Hematopoietic multipotent progenitor cell treated with erythropoietin and hydrocortisone succinate and interleukin-3 and kit ligand, for 6 days (in vitro differentiated cells): ENCODE data around the gene AMBRA1.
"Not testable (repeated sequence)": the region's sequence is repeated elsewhere in the genome, so short reads cannot be mapped to it uniquely, and the experiment has no call there.

ENCODE experiments used
- DNase-seq: peaks from one replicate; pipeline ENCODE4 v3.0.0-alpha.2; 2015

AMBRA1 gene

DNA sequence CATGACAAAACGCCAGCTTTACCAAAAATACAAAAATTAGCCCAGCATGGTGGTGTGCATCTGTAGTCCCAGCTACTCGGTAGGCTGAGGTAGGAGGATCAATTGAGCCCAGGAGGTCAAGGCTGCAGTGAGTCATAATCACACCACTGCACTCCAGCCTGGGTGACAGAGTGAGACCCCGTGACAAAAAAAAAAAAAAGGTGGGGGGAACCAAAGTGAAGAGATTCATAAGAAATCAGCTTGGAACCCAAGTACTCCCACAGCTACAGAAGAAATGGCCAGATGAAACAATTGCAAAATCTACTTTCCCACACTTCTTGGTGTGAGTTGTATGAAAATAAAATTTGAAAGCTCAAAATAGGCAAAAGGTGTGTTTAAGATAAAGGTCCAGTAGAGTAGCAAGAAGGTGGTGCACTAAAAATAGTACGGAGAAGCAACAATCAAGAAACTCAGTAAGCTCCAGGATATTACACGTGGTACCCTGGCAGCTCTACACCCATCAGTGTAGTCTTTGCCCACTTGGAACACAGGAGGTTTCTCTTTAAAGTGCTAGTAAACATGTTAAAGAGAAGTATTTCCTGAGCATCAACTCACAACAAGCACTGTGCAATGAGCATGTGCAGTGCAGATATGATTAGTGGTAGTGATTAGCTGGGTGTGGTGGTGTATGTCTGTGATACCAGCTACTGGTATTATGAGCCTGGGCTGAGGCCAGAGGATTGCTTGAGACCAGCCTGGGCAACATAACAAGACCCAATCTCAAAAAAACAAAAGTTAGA is 17.9 kb upstream of the AMBRA1 start:
- peak; percentile 96 for DNase-seq

DNA sequence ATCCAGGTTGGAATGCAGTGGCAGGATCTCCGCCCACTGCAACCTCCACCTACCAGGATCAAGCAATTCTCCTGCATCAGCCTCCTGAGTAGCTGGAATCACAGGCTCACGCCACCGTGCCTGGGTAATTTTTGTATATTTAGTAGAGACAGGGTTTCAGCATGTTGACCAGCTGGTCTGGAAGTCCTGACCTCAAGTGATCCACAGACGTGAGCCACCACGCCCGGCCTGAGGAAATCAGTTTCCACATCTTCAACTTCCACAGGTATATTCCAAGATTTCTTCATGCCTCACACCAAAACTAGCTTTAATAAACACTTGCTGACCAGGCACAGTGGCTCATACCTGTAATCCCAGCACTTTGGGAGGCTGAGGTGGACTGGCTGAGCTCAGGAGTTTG is 15.6 kb upstream of the AMBRA1 start:
- DNase-seq = no peak

DNA sequence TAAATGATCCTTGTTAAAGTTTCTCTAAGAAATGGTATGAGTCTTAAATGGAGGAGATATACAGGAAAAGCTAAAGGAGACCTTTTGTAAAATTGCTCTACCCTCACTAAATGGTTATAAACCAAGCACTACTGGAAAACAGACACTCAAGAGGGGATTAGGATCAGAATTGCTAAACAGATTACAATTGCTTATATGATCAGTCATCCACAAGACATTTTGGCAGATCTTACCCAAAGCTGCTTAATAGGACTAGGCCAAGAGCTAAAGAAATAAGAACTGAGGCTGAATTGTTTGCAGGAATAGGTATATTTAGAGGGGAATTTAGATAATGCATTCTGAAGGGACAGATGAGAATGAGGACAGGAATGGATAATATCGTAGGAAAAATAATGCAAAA is 13.7 kb upstream of the AMBRA1 start:
- DNase-seq = no peak

DNA sequence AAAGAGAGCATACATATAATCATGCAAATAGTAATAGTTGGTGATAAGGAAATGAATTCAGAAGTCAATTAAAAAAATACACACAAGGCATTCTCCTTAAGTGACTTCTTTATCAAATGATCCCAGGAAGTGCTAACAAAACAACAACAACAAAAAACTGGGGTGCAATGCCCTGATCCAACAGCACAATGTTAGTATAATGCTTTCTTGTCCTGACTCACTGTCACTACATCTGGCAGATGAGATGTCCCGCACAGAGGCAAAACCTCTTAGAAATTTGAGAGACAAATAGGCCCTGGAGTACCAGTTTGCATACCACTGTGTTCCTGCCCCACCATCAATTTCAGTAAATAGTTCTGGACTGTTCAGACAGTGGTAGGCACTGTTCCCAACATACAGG is 11.0 kb upstream of the AMBRA1 start:
- DNase-seq = no peak

DNA sequence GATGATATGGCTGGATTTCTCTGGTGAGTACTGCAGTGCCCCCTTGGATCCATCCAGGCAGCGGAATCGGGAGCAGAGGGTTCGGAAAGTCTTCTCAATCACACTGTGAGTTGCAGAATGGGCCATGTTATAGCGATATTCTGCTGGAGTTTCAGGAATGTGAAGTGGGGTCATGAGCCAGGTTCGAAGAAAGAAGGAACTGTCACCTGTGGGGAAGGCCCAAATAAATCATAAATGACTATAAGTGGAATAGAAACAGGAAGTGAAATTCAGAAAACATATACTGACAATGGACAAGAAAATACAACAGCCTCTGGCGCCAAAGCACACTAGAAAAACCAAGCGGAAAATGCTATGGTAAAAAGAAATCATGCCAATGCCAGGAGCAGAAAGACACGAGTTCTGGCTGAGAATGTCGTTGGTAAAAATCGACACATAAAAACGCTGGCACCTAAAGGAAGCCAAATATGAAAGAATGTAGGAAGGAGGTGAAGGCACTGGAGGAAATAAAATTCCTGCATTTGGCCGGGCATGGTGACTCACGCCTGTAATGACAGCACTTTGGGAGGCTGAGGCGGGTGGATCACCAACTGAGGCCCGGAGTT is 10.0 kb upstream of the AMBRA1 start:
- DNase-seq = no peak

DNA sequence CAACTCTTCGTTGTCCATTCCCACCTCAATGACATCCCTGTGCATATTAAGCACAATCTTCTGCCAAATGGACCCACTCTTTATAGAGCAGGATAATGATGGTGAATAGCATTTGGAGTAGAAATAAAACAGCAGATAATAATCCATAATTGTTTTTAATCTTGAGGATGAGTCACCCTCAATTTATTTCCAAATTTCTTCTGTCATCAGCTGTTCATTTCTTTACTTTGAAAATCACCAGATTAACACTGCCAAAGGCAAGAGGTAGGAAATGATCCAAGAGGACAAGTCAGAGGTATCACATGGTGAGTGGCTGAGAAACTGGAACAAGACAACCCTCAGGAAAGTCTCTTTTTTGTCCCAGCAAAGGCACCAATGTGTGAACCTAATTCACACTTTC is 7.3 kb upstream of the AMBRA1 start:
- no peak for DNase-seq

DNA sequence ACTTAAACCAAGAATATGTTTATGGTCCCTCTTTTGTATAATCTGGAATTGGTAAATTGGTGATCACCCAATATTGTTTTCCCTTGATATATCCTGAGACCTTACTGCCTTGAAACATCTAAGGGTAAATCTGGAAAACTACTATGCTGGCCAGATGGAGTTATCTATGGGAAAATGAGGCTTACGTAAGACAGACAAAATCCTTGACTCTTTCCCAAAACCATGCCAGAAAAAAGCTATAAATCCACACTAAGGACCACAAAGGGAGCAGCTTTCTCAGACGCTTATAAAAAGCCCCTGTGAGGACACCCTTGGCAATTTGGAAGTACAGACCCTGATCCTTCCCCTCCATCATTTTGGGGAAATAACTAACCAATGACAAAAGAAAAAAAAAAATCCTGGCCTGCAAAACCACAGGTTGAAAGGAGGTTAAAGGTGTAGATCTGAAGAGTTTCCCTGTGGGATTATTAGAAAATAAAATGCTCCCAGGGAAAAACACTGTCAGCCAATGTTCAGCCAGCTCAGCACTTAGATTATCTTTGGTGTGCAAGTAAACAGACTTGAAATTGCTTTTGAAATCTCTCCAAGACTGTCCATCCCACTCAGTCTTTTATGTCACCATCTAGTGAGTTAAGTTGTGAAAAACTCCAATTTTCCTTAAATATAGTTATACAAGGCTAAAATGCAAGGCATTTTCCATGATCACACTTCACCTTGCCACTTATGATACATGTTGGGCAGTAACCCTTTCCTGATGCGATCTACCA is 6.6 kb upstream of the AMBRA1 start:
- DNase-seq = no peak

DNA sequence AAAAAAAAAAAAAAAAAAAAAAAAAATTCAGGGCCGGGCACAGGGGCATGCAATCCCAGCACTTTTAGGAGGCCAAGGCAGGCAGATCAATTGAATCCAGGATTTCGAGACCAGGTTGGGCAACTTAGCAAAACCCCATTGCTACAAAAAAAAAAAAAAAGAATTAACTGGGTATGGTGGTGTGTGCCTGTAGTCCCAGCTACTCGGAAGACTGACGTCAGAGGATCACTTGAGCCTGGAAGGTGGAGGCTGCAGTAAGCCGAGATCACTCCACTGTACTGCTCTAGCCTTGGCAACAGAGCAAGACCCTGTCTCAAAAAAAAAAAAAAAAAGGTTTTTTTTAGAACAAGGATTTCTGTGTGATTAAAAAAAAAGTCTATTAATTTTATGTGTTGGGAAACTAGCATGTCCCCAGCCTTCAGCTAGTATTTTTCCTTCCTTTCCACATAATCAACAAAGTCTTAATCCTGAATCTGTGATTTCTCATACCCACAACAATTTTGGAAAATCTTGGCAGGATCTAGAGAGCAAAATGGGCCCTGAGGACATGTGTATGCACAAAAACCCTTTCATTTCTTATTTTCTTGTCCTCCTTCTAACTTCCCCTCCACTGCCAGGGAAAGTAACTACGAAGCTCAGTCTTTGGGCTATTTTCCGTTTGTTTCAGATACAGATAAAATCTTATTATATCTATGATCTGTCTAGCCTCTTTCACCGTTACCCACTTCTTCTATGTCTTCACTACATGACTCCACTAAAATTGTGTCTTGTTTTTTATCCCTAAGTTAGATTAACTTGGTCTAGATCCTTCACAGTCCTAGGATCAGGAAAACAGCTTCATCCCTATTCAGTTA is 5.7 kb upstream of the AMBRA1 start:
- peak; percentile 63 for DNase-seq

DNA sequence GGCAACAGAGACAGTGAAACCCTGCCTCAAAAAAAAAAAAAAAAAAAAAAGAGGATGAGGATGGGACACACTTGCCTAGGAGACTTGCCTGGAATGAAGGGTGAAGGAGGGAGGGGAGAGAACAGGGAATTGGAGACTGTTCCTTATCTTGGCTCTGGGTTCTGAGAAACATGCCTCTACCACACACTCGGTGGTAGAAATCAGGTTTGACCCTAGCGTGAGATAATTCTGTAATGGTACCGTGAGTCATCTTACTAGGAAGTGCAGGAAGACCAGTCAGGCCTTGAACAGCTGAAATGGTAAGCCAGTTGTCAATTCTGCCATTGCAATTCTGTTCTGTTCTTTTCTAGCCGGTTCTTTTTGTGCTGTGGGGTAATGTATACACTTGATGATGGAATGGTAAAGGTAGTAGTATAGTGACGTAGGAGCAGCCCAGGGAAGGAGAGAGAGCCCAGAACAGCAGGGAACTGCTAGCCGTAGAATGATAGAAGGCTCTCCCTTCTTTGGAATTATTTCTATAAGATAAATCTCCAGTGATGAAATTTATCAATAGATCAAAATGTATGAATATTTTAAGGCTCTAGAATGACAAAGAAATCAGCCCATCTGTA is 3.9 kb upstream of the AMBRA1 start:
- peak; percentile 81 for DNase-seq

DNA sequence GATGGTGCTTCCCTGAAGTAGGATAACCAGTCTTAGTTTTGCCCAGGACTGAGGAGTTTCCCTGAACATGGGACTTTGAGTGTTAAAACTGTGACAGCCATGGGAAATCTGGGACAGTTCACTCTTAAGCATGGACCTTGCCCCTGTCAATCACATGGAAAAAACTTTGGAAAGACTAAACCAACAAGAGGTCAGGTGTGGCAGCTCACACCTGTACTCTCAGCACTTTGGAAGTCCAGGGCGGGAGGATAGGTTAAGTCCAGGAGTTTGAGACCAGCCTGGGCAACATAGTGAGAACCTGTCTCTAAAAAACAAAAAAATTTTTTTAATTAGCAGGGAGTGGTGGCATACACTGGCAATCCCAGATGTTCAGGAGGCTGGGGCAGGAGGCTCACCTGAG is 3.3 kb upstream of the AMBRA1 start:
- no peak for DNase-seq

DNA sequence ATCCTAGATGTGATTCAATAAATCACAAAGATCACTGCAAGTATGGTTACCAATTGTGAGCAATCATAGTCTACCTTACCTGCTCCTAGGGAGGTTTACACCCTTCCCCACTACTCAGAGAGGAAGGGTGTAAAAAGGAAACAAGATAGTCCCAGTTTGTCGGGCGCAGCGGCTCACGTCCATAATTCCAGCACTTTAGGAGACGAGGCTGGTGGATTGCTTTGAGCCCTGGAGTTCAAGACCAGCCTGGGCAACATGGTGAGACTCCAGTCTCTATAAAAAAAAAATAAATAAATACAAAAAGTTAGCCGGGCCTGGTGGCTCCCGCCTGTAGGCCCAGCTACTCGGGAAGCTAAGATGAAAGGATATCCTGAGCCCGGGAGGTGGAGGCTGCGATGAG is 962 bp upstream of the AMBRA1 start:
- no peak for DNase-seq

DNA sequence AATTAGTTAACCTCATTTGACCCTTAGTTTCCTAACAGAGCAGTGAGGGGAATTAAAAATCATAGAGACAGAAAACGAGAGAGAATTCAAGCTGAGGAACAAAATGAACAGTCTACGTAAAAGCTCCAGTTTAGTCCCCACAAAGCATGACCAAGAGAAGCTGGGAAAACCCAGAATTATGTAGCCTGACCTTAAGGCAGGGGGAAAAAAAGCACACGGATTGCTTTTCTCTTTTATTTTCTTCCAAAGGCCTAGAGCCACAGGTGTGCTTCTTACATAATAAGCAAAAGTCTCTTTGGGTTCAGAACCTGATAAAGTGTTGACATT is 514 bp upstream of the AMBRA1 start:
- no peak for DNase-seq

DNA sequence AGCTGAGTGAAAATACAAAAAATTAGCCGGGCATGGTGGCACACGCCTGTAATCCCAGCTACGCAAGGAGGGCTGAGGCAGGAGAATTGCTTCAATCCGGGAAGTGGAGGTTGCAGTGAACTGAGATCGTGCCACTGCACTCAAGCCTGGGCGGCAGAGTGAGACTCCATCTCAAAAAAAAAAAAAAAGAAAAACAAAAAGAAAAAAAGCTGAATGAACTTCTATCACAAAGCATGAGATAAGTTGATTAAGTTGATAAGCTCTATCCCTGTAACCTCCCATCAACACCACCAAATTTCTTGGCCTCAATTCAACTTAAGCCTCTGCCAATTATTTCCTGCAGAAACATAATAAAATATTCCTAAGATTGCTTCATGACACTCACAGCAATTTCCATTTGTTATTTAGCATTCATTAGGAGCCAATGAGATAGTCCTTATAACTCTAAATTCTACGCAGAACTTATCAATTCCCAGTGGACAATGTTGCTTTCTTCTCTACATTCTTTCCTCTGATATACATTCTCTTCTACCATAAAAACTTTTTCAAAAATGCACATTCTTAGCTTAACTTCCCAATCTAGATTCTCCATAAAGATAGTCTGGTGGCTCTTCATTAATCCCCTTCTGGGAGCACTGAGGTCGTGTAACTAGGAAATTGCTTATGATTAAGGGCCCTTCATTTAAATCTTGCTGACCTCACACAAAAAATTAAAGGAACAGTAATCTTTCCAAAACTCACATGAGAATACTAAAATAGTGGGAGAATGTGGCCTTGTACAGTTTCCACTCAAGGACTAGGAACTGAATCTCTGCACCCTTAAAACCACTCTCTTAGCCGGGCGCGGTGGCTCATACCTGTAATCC is 2.9 kb downstream of the AMBRA1 start:
- no peak for DNase-seq

DNA sequence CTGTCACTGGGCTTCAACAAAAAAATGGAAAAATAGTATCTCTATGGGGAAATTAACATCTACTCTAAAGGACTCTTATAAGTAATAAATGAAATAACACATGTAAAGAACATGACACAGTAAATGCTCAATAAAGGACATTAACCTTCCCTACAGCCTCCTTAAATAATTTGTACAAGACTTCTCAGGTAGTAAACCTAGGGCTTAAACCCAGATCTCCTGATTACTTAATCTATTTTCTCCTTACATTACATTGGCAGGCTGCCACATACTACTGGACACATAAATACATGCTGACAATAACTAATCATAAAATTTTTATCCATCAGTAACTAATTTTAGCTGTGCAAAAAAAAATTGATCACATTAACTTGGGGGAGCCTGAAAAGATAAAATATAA is 4.9 kb downstream of the AMBRA1 start:
- DNase-seq = peak; percentile 41

DNA sequence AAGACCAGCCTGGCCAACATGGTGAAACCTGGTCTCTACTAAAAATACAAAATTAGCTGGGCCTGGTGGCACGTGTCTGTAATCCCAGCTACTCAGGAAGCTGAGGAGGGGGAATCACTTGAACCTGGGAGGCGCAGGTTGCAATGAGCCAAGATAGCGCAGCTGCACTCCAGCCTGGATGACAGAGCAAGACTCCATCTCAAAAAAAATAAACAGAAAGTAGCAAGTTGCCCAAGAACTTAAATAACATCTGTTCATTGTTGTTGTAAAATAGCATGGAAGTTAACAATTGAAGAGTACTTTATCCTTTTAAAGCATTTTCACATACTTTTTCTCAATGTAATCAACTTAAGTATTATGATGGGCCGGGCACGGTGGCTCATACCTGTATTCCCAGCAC is 5.7 kb downstream of the AMBRA1 start:
- no peak for DNase-seq

DNA sequence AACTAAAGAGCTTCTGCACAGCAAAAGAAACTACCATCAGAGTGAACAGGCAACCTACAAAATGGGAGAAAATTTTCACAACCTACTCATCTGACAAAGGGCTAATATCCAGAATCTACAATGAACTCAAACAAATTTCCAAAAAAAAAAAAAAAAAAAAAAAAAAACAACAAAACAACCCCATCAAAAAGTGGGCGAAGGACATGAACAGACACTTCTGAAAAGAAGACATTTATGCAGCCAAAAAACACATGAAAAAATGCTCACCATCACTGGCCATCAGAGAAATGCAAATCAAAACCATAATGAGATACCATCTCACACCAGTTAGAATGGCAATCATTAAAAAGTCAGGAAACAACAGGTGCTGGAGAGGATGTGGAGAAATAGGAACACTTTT is 10.3 kb downstream of the AMBRA1 start:
- not testable (repeated sequence) for DNase-seq

DNA sequence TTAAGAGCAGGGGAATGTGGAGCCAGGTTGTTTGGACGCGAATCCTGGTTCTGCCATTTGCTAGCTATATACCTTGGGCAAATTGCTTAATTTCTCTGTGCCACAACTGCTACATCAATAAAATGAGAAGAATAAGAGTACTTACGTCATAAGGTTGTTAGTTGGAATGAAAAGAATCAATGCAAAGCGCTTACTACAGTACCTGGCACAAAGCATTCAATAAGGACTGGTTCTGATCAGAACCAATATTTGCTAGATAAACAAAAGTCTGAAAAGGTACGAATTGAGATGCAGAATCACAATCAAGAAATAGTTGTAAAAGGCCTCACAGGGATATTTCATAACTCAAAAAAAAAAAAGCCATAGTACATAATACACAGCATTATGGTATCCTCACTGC is 11.2 kb downstream of the AMBRA1 start:
- no peak for DNase-seq

DNA sequence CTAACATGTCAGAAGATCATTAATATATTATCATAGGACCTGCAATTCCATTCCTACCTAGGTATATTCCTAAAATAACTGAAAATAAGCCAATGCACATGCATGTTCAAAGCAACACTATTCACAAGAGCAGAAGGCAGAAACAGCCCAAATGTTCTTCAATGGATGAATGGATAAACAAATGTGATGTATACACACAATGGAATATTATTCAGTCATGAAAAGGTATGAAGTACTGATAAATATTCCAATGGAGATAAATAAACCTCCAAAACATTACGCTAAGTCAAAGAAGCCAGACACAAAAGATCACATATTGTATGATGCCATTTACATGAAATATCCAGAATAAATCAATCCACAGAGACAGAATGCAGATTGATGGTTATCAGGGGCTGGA is 16.8 kb downstream of the AMBRA1 start:
- no peak for DNase-seq

DNA sequence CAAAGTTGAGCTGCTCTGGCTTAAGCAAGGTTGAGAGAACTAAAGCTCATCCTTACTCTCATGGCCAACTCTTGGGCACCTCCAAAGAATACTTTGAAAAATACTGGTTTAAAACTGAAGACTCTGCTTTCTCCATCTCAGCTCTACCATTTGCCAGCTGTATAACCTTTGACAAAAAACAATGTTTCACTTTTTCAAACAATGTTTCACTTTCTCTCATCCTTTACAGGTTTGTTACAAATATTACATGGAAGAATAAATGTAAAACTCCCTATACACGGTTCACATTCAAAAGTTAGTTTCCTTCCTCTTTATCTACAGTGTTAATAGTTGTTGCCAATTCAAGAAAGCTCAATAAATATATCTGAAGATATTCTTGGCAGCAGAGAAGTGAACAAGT is 19.2 kb downstream of the AMBRA1 start:
- DNase-seq = no peak

DNA sequence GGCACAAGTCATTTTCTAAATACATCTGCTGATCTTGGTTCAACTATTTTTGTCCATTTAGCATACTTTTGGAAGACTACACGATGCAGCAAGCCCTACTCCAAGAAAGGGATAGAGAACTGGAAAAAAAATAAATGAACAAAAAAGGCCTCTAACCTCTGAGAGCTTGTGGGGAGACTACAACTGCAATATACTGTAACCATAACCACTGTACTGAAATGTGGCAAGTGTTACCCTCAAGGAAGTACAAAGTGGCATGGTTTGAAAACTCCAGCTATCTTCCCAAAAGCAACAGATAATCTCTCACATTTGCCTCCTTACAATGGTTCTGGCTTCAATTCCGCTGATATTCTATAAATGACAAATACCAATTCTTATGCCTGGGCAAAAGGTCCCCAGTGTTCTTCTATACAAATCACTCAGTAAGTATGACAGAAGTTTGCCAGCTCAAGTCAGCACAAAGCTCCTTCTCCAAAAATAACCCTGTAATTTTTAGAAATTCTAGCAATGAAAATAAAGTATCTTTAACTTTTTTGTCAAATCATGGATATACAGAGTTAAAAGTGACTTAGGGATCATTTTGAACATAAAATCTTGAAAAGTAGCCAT is 22.9 kb downstream of the AMBRA1 start:
- DNase-seq = no peak

DNA sequence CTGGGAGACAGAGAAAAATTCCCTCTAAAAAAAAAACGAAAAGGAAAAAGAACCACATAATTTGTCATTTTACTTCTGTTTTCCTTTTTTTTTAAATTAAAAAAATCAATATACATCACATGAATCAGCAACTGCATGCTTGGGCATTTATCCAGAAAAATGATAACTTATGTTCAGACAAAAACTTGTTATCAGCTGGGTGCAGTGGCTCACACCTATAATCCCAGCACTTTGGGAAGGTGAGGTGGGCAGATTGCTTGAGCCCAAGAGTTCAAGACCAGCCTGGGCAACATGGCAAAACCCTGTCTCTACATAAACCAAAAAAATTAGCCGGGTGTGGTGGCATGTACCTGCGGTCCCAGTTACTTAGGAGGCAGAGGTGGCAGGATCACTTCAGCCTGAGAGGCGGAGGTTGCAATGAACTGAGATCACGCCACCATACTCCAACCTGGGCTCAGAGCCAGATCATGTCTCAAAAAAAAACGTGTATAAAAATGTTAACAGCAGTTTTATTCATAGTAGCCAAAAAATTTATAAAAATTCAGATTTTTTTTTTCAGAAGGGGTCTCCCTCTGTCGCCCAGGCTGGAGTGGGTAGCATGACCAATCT is 28.5 kb downstream of the AMBRA1 start:
- DNase-seq = peak; percentile 71
